ENCODE data around the gene MYG1. TPM values are rescaled to one million over a fixed set of nuclear protein-coding genes. Genes with fewer than 3 reads are reported as not detected.

Gene MYG1
- total RNA-seq, 4 donors from 2014 or later: 18.4 to 25.6 (median 24.8) TPM

DNA sequence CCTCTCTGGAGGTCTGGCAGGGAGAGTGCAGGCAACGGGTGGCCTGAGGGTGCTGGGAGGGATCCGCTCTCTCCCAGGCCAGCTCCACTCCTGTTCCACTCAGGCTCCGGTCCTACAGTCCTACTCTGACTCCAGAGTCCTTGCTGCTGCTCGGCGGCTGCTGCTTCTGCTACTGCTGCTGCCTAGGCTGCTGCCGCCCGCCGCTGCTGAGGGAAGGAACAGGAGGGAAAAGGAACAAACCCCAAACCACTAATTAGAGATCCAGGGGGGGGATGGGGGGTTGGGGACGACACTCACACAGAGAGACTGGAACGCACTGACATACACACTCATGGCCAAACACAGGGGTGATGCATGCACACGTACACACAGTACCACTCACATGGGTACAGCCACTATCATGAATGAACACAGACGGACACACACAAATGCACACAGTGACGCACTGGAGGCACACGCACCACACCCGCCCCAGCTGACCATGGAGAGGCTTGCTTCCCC lies 36.7 kb downstream of the MYG1 start, which contains the start of gene SP7:
TSS of gene SP7 (minus strand) at position 174 of the 501 bp plus-strand sequence. CDS start 708 bp downstream, outside the sequence.
- Histone ChIP-seq H3K27me3 (peaks cover 0 to 6% of the 10 kb centered on the region in 2 donors), H3K4me3 (no peak within 1 kb of the TSS), H3K36me3 (no peaks in the 10 kb centered on the region), H3K27ac (no peak within 1 kb of the TSS), H3K9me3 (no peaks in the 10 kb centered on the region), H3K4me1 (no peaks in the 10 kb centered on the region)
- DNase-seq: no peak
- TF ChIP-seq POLR2A (IDR thresholded peaks at IDR 0.05) (no peak), CTCF (IDR thresholded peaks at IDR 0.05) (no peak)

- DNase-seq: no peak
- Histone ChIP-seq H3K27me3 (peaks cover 0 to 6% of the 10 kb centered on the region in 2 donors), H3K4me3 (no peak overlapping the region), H3K36me3 (no peaks in the 10 kb centered on the region), H3K9me3 (no peaks in the 10 kb centered on the region), H3K27ac (no peak overlapping the region), H3K4me1 (no peaks in the 10 kb centered on the region)
- TF ChIP-seq POLR2A (IDR thresholded peaks at IDR 0.05): no peak
- TF ChIP-seq CTCF (IDR thresholded peaks at IDR 0.05): no peak
Measured at GRCh38 chr12:53338017-53338416, 38.5 kb downstream of the MYG1 start.

- no peak for TF ChIP-seq CTCF (IDR thresholded peaks at IDR 0.05)
- no peak for TF ChIP-seq POLR2A (IDR thresholded peaks at IDR 0.05)
Measured at GRCh38 chr12:53338916-53339315, 39.4 kb downstream of the MYG1 start.

GRCh38 chr12:53340398-53340797 lies 40.9 kb downstream of the MYG1 start:
- no peaks in the 10 kb centered on the region for H3K9me3 ChIP-seq
- no peak for DNase-seq
- no peak for TF ChIP-seq POLR2A (IDR thresholded peaks at IDR 0.05)
- no peak for TF ChIP-seq CTCF (IDR thresholded peaks at IDR 0.05)

More at GRCh38 chr12:53338916-53339315, 39.4 kb downstream of the MYG1 start:
- DNase-seq: no peak
- Histone ChIP-seq H3K27ac (no peak overlapping the region), H3K9me3 (no peaks in the 10 kb centered on the region), H3K4me3 (no peak overlapping the region), H3K27me3 (peaks cover 0 to 6% of the 10 kb centered on the region in 2 donors), H3K4me1 (no peaks in the 10 kb centered on the region), H3K36me3 (no peaks in the 10 kb centered on the region)

GRCh38 chr12:53343449-53343848 lies 44.0 kb downstream of the MYG1 start:
- Histone ChIP-seq H3K9me3 (no peaks in the 10 kb centered on the region), H3K4me3 (no peak overlapping the region), H3K36me3 (no peaks in the 10 kb centered on the region), H3K27ac (no peak overlapping the region), H3K27me3 (peaks cover 0 to 5% of the 10 kb centered on the region in 2 donors), H3K4me1 (peaks cover 0 to 11% (median 5%) of the 10 kb centered on the region in 4 donors)
- DNase-seq: no peak
- TF ChIP-seq POLR2A (IDR thresholded peaks at IDR 0.05) (no peak), CTCF (IDR thresholded peaks at IDR 0.05) (no peak)

More at GRCh38 chr12:53340398-53340797, 40.9 kb downstream of the MYG1 start:
- no peak overlapping the region for H3K27ac ChIP-seq
- H3K36me3 ChIP-seq: no peaks in the 10 kb centered on the region
- H3K27me3 ChIP-seq: peaks cover 0 to 6% of the 10 kb centered on the region in 2 donors
- peaks cover 0 to 8% (median 4%) of the 10 kb centered on the region in 4 donors for H3K4me1 ChIP-seq
- H3K4me3 ChIP-seq: no peak overlapping the region

Measured in Peyer's patch (tissue), 4 donors.